Kidney epithelial cell (primary cell): ENCODE data around the gene TRIAP1. TPM values are rescaled to one million over a fixed set of nuclear protein-coding genes. Genes with fewer than 3 reads are reported as not detected.
A peak's percentile ranks its signal among the peaks of the same experiment; 100 is the strongest.

Experiments
- DNase-seq: peaks from one replicate; pipeline ENCODE4 v3.0.0-alpha.2; 2010; ENCODE audit warnings: low read depth
- H3K27me3 ChIP-seq: 2 replicates; pipeline ENCODE4 v1.6.0; 2011; ENCODE audit warnings: low read length; ENCODE audit not compliant: control insufficient read depth, insufficient read depth
- H3K36me3 ChIP-seq: 2 replicates; pipeline ENCODE4 v1.5.1; 2011; ENCODE audit warnings: low read length; ENCODE audit not compliant: control insufficient read depth, insufficient read depth
- H3K4me3 ChIP-seq: 2 replicates; pipeline ENCODE4 v1.5.1; 2011; ENCODE audit warnings: low read depth, mild to moderate bottlenecking, control low read depth, low read length
- total RNA-seq: library from RNA; depleted of rRNA; stranded (reverse); fragments of >200 nt; gene quantifications from 2 replicates; pipeline ENCODE4 v1.2.3, GENCODE V29; 2015
- TF ChIP-seq, protein P1 (sequence below): IDR thresholded peaks from 2 replicates; pipeline ENCODE4 v1.5.1; 2011; ENCODE audit warnings: mild to moderate bottlenecking, moderate library complexity, low read length, control low read depth, inconsistent platforms; ENCODE audit not compliant: insufficient read depth, poor library complexity, severe bottlenecking

Gene TRIAP1
- total RNA-seq, 1 donor from 2014 or later: 57.1 TPM

DNA sequence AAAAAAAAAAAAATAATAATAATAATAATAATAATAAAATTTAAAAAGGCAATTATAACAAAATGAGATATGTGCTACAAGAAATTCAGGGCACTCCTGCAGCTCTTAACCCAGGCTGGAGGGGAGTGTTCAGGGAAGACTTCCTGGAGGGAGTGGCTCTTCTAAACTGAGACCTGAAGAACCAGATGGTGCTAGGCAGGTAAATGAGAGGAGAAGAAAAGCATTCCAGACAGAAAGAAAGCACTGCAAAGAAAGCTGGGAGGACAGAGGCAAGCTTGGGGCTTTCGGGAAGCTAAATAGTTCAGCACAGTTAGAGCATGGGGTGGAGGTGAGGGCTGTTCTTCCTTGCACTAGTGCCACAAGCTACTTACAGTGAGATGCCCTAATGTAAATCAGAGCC, 33.3 kb upstream of the TRIAP1 start:
- H3K4me3 ChIP-seq: no peak overlapping the region
- no peaks in the 10 kb centered on the region for H3K27me3 ChIP-seq
- TF ChIP-seq, protein P1, sequence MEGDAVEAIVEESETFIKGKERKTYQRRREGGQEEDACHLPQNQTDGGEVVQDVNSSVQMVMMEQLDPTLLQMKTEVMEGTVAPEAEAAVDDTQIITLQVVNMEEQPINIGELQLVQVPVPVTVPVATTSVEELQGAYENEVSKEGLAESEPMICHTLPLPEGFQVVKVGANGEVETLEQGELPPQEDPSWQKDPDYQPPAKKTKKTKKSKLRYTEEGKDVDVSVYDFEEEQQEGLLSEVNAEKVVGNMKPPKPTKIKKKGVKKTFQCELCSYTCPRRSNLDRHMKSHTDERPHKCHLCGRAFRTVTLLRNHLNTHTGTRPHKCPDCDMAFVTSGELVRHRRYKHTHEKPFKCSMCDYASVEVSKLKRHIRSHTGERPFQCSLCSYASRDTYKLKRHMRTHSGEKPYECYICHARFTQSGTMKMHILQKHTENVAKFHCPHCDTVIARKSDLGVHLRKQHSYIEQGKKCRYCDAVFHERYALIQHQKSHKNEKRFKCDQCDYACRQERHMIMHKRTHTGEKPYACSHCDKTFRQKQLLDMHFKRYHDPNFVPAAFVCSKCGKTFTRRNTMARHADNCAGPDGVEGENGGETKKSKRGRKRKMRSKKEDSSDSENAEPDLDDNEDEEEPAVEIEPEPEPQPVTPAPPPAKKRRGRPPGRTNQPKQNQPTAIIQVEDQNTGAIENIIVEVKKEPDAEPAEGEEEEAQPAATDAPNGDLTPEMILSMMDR: no peak
- DNase-seq: no peak
- no peaks in the 10 kb centered on the region for H3K36me3 ChIP-seq

GRCh38 chr12:120475643-120476042, 29.5 kb upstream of the TRIAP1 start:
- H3K36me3 ChIP-seq: no peaks in the 10 kb centered on the region
- DNase-seq: no peak
- TF ChIP-seq, protein P1: no peak
- no peaks in the 10 kb centered on the region for H3K27me3 ChIP-seq
- no peak overlapping the region for H3K4me3 ChIP-seq

DNA sequence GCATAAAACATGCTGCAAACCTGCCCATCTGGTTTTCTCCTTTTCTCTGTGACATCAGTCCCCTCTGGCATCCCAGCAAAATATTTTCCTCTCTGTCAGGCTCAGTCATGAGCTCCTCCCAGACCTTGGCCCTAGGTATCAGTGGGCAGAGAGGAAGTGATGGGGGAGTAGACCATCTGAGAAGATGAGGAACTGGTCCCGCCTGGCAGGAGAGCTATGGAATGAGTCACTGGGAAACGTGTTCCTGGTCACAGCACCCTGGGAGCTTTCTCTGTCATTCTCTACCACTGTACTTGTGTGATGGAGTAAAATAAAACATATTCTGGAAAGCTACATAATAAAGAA, 28.4 kb upstream of the TRIAP1 start:
- H3K4me3 ChIP-seq: no peak overlapping the region
- no peaks in the 10 kb centered on the region for H3K27me3 ChIP-seq
- H3K36me3 ChIP-seq: no peaks in the 10 kb centered on the region
- peak; percentile 79 for DNase-seq
- TF ChIP-seq, protein P1: no peak

GRCh38 chr12:120473807-120474615, 27.8 kb upstream of the TRIAP1 start:
- Histone ChIP-seq H3K27me3 (no peaks in the 10 kb centered on the region), H3K36me3 (no peaks in the 10 kb centered on the region), H3K4me3 (no peak overlapping the region)
- no peak for DNase-seq
- TF ChIP-seq, protein P1: no peak

GRCh38 chr12:120472521-120472920, 26.3 kb upstream of the TRIAP1 start:
- DNase-seq: no peak
- Histone ChIP-seq H3K36me3 (no peaks in the 10 kb centered on the region), H3K4me3 (no peak overlapping the region), H3K27me3 (no peaks in the 10 kb centered on the region)
- TF ChIP-seq, protein P1: no peak
